Superior temporal gyrus (tissue), 1 donor: ENCODE results near the gene STAG1.
"Not testable (repeated sequence)": the region's sequence is repeated elsewhere in the genome, so short reads cannot be mapped to it uniquely, and the experiment has no call there.

Source experiments
- DNase-seq: peaks from one replicate; pipeline ENCODE4 v3.0.0-alpha.2; 2016; ENCODE audit errors: extremely low spot score

Gene STAG1

GRCh38 chr3:136409549-136409948, 342.6 kb downstream of the STAG1 start:
- DNase-seq: no peak

GRCh38 chr3:136404056-136404455, 348.1 kb downstream of the STAG1 start:
- DNase-seq: no peak

GRCh38 chr3:136396916-136397315, 355.3 kb downstream of the STAG1 start:
- no peak for DNase-seq

GRCh38 chr3:136390574-136390973, 361.6 kb downstream of the STAG1 start:
- DNase-seq: no peak

- DNase-seq: no peak
These were observed 365.1 kb downstream of the STAG1 start for GRCh38 chr3:136387031-136387430.

DNA sequence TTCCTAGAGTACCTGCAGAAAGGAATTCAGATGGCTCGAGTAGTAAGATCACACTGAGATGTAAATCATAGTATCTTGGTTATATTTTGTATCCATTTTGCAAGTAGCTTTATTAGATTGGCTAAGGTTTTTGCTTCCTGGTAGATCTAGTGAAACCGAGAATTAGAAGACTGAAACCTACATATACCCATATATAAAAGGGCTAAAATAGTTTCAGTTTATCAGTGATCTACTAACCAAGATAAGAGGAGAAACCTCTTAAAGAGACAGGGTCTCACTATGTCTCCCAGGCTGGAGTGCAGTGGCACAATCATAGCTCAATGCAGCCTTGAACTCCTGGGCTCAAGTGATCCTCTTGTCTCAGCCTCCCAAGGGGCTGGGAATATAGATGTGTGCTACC, 366.7 kb downstream of the STAG1 start:
- no peak for DNase-seq

DNA sequence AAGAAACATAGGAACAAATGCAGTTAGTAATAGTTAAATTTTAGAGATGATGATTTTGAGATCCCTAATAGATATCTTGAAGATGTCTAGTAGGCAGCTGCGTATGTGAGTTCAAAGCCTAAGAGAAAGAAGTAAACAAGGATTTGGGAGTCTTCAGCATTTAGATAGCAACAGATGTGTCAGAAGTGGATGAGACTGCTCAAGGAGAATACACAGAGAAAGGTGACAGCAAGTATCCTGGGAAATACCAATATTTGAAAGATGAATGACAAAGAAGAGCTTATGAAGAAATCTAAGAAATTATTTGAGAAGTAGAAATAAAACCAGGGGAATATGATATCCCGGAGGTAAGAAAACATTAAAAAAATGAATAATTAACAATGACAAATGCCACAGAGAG, 371.1 kb downstream of the STAG1 start:
- no peak for DNase-seq

- DNase-seq: no peak
These were observed 371.6 kb downstream of the STAG1 start for GRCh38 chr3:136380530-136380929.

DNA sequence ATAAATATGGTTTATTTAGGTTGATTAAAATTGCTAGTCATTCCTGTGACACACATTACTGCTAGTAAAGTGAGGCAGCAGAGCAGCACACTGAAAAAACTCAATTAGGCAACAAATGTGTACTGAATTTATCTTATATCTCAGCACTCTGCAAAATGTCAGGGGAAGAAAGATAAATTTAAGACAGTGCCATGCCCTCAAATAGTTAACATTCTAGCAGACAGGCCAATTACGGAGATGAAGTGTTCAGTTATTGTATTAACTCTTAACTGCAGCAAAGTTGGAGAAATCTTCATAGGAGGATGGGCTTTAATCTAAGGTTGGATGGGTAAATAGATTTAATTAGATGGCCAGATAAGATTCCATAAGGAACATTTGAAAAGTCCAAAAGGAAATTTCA, 374.2 kb downstream of the STAG1 start:
- no peak for DNase-seq

GRCh38 chr3:136377508-136377907, 374.7 kb downstream of the STAG1 start:
- no peak for DNase-seq

DNA sequence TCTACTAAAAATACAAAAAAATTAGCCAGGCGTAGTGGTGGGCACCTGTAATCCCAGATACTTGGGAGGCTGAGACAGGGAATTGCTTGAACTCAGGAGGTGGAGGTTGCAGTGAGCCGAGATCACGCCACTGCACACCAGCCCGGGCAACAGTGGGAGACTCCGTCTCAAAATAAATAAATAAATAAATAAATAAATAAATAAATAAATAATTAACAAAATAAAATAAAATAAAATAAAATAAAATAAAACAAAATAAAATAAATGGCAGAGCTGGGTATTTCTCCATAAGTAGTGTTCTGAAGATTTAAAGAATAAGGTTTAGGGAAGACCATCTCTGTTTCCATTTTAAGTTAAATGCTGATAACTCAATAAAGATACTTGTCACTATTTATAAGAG, 376.4 kb downstream of the STAG1 start:
- not testable (repeated sequence) for DNase-seq

DNA sequence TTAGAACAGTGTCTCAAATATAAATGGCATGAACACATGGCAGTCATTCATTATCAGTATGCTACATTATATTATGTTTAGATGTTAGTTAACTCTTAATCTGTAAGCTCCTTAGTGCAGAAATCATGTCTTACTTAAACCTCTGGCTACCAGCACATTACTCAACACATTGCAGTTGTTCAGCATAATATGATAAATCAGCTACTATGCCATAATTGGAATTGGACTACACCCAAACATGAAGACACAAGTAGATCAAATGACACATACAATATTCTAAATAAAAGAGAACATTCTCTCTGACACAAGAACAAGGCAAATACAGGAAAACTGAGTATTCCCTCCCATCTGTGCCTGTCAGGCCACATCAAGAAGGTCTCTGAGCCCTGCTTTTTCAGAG, 385.9 kb downstream of the STAG1 start:
- peak; percentile 44 for DNase-seq

- no peak for DNase-seq
These were observed 398.7 kb downstream of the STAG1 start for GRCh38 chr3:136353461-136353860.

GRCh38 chr3:136351905-136352304, 400.3 kb downstream of the STAG1 start:
- DNase-seq: no peak

- DNase-seq: no peak
These were observed 400.8 kb downstream of the STAG1 start for GRCh38 chr3:136351351-136351750.

- no peak for DNase-seq
These were observed 401.6 kb downstream of the STAG1 start for GRCh38 chr3:136350557-136350956.

- DNase-seq: no peak
These were observed 402.0 kb downstream of the STAG1 start for GRCh38 chr3:136350132-136350531.

- no peak for DNase-seq
These were observed 405.7 kb downstream of the STAG1 start for GRCh38 chr3:136346486-136346885.

- no peak for DNase-seq
These were observed 408.2 kb downstream of the STAG1 start for GRCh38 chr3:136343873-136344555.

DNA sequence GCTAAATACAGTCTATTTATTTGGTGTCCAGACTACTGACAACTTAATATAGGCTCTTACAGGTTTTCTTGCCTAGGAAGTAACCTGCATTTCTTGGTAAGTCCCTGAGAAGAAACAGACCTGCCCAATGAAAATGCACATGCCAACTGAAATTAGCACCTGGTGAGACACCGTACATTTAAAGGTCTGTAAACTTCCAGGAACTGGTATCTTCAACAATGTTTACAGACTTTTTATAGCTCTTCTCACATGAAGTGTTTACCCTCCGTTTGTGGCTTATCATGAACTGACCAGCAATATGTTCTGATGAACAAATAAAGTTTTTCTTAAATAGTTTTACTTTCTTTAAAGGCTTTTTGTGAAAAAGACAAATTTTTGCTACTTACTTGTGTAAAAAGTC, 408.7 kb downstream of the STAG1 start:
- no peak for DNase-seq

GRCh38 chr3:136336329-136337100, 415.7 kb downstream of the STAG1 start:
- no peak for DNase-seq

DNA sequence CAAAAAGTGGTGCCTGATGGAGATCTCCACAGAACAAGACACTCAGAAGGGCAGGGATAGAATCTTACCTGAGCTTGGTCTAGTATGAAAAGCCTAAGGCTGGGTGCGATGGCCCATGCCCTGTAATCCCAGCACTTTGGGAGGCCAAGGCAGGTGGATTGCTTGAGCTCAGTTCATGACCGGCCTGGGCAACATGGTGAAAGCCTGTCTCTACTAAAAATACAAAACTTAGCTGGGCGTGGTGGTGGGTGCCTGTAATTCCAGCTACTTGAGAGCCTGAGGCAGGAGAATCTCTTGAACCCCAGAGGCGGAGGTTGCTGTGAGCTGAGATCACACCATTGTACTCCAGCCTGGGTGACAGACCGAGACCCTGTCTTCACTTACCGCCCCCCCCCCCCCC, 417.5 kb downstream of the STAG1 start:
- not testable (repeated sequence) for DNase-seq

- no peak for DNase-seq
These were observed 418.0 kb downstream of the STAG1 start for GRCh38 chr3:136334209-136334608.
